Muscle of back (tissue), 11 donors: ENCODE results near the gene LDLRAD4. TPM values are rescaled to one million over a fixed set of nuclear protein-coding genes. Genes with fewer than 3 reads are reported as not detected.

Source experiments
- DNase-seq, 3 donors: peaks; one replicate each; pipeline versions ENCODE4 v3.0.0 to v3.0.0-alpha.2; 2013
- polyA plus RNA-seq, 10 donors: library from polyadenylated mRNA; unstranded; fragments of 120-200 nt; gene quantifications; one replicate each; pipeline ENCODE4 v1.2.1, GENCODE V29; 2013; ENCODE audit not compliant: insufficient read length in 10 of 10

Gene LDLRAD4
- polyA plus RNA-seq, 10 donors: 6.9 to 15.9 (median 11.2) TPM

DNA sequence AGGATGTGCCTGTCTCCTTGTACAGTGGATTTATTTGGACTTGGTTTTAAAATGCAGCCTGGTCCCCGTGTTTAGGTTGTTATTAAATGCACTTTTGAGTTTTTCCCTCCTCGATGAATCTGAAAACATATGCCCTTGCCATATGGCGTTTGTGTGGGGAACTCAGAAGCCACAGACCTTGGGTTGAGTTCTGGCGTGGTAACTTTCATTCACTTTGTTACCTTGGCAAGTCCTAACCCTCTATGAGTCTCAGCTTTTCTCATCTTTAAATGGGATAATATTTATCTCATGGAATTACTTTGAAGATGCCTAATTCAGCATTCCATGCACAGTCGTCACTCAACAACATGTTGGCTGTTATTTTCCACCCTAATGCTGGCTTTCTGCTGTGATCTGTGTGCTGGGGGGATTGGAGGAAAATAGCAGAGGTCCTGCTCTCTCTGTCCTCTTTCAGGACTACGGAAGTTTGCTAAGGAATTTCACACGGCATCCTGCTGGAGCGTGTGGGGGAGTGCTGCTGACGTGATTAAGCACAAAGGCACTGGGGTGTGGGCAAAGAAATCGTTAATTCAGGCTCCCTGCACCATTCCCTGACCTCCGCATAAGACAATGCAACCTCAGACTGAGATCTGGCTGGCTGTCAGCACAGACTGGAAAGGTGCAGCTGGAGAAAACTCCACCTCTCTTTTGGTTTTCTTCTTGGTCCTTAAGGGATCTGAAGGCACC lies 61.7 kb downstream of the LDLRAD4 start:
- DNase-seq: no peak

GRCh38 chr18:13281406-13281805 lies 62.8 kb downstream of the LDLRAD4 start:
- DNase-seq: no peak

GRCh38 chr18:13283746-13284145 lies 65.2 kb downstream of the LDLRAD4 start:
- no peak for DNase-seq

- no peak for DNase-seq
Observed at GRCh38 chr18:13284330-13285027, 65.9 kb downstream of the LDLRAD4 start.

GRCh38 chr18:13285874-13286273 lies 67.3 kb downstream of the LDLRAD4 start:
- DNase-seq: no peak

GRCh38 chr18:13286456-13287125 lies 68.0 kb downstream of the LDLRAD4 start:
- DNase-seq: no peak

DNA sequence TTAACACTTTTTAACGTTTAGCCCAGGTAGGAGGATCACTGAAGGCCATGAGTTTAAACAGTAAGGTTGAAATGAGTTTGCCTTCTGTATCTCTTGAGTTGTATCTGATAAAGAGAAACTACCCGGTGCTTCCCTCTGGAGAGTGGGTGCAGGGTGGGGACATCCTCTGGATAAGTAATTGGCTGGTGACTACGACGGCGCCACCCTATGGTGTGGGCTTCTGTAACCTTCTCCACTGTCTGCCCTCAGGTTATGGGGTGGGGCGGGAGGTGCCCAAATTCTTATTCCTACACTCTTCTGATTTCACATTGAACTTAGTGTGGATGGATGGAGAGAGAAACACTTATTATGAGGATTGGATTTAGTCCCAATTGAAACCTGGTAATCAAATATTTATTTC lies 68.8 kb downstream of the LDLRAD4 start:
- no peak for DNase-seq

- DNase-seq: no peak
Observed at GRCh38 chr18:13288509-13289133, 70.1 kb downstream of the LDLRAD4 start.

GRCh38 chr18:13289481-13290205 lies 71.1 kb downstream of the LDLRAD4 start:
- DNase-seq: peak in 2 of 3 donors; percentile 60 to 80

DNA sequence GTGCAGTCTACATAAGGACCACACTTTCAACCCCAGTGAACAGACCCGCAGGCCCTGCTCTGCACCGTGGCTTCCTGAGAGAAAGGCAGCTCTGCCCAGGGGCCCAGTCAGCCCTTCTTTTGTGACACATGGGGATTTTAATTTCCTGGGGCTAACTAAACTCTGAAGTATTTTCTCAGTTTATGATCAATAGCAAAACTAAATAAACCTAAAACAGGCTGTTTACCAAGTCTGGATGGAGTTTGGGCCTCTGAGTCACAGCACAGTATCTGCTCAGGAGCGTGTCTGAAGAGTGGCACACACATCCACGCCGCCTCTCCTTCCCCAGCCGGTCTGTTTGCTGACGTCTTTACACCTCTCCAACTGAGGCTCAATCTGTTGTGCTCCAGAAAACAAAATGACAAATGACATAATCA lies 72.3 kb downstream of the LDLRAD4 start:
- no peak for DNase-seq

- DNase-seq: no peak
Observed at GRCh38 chr18:13291299-13291698, 72.7 kb downstream of the LDLRAD4 start.

DNA sequence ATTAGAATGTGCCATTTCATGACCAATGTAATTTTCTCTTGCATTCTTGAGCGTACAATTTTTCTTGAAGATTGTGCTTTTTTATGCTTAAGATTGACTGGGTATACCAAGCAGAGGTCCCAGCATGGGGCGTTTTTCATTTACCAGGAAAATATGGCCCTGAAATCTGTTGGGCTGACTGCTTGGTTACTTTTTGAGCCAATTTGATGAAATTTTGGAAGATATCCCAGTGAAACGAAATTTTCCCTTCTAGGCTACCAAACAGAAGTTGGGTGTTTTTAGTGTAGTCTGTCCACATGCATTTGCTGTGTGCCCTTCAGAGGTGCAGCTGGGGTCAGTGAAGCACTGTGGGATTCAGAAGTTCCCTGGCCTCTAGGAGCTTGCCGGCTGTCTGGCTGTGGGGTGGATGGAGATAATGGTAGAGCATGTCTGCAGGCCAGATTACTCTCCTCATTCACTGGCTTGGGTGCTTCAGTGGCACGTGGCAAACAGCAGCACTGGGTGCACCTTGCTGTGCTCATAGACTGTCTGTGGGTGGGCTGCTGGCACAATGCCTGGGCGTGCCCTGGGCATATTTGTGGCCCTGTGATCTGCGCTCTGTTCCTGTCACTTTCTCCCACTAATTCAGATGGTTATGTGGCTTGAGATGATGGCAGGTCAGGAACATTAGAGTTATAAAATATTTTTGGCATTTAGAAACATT lies 73.3 kb downstream of the LDLRAD4 start:
- no peak for DNase-seq

DNA sequence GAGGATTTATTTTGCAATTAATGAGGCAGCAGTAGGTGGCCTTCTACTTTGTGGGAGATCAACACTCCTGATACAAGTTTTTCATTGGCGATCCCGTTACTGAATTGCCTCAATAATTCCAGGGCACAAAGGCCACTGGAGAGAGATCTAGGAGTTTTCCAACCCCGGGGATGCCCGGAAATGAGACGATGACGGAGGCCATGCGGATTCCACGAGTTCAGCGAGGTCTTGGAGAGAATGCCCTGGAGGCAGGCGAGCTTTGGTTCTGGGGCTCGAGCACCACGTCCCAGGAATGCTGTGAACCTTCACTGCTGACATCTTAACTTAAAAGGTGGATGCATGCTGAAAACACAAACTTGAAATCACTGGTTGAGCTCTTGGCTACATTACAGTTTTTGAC lies 74.2 kb downstream of the LDLRAD4 start:
- no peak for DNase-seq

DNA sequence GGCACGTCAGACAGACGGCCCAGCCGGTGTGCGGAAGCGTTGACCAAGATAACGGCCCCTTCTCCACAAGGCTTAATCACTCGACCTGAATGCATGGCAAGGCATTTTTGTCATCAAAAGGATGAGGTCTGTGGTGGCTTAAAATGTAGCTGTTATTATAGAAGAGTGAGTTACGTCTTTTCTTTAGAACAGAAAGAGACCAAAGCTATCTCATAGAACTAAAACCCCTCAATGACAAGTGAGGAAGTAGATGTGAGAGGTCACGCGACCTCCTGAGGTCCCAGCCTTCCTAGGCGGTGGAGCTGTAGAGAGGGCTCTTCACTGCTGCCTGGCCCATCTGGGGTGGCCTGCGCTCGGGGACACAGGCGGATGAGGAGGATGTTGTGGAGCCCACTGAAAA lies 75.7 kb downstream of the LDLRAD4 start:
- no peak for DNase-seq

DNA sequence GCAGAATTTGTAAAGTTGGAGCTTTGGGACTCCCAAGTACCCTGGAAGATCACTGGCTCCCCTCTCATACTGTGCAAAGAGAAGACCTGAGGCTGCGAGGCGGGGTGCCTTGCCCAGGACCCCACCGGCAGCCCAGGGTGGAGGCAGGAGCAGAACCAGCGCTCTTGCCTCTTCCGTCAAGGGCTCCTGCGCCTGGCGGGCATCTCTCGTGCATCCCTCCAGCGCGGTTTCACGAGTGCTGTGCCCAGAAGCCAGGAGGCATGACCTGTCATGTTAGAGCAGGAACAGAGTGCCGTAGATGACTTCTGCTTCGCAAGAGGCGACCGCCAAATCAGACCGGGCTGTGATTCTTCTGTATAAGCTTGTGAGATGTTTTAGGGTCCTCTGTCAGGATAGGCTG lies 77.3 kb downstream of the LDLRAD4 start:
- no peak for DNase-seq

DNA sequence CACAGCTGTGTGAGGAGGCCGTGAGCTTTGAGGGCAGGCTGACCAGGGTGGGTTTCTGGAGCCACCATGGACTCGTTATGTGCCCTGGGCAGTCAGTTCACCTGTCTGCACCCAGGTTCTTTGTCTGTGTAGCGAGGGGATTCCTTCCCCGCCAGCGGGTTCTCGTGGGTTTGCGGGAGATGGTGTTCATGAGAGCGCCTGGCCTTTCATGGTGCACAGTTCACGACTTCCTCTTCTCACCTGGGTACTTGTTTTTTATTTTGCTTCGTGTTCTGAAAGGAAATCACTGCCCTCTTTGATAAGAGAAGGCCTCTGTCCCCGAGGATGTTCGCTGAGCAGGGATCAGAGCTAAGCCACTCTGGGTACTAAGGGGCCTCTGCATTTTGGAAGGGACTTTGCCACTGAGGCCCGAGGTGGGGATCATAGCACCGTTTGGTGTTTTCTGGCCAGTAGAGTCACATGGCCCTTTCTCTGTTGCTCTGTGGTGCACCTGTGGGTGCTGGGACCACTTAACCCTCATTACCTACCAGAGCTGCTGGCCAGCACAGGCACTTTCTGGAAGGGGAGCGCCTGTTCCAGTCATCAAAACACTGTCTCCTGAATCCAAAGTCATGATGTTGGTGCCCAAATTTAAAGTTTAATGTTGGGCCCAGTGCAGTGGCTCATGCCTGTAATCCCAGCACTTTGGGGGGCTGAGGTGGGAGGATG lies 78.5 kb downstream of the LDLRAD4 start:
- DNase-seq: no peak

DNA sequence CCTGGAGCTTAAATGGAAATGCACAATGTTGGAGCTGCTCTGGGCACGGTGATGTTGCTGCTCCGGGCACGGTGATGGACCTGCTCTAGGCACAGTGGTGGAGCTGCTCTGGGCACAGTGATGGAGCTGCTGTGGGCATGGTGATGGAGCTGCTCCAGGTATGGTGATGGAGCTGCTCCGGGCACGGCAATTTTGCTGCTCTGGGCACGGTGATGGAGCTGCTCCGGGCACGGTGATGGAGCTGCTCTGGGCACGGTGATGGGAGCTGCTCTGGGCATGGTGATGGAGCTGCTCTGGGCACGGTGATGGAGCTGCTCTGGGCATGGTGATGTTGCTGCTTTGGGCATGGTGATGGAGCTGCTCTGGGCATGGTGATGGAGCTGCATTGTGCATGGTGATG lies 79.7 kb downstream of the LDLRAD4 start:
- DNase-seq: no peak

- peak in 1 of 3 donors; percentile 51 for DNase-seq
Observed at GRCh38 chr18:13300029-13300428, 81.5 kb downstream of the LDLRAD4 start.

DNA sequence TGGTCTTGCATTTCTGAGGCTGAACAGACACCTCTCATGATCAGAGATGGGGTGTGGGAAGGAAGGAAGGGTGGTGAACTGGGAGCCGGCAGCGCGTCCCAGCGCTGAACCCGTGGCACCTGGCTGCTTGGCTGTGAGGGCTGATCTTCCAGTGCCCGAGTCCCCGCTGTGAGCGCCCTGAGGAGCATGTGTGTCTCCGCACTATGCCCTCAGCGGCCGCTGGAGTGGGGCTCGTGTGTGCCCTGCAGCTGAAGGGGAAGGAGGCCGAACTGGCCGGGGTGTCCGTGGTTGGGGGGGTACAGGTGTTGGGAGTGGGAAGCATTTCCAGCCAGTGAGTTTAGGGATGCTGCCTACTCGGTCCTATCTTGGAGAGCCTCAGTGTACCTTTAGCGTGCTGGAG lies 82.2 kb downstream of the LDLRAD4 start:
- DNase-seq: no peak

DNA sequence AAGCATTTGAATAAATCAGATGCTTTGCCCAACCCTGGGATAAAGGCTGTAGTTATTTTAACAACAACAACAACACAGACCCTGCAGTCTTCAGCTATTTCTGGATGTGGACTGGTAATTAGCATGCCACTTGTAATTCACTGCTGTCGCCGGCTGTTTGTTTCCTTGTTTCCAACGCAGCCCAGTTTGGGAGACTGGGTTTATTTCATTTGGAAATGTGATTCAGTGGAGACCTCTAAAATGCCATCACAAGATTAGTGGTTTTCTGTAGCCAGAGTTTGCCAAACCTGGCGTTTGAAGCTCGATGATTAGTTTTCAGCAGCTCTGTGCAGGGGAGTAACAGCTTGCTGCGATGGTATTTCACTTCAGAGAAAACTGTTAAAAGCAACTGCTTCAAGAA lies 83.5 kb downstream of the LDLRAD4 start:
- DNase-seq: peak in 1 of 3 donors; percentile 30
